Measurements from ENCODE around the gene DIP2B.

Gene DIP2B

GRCh38 chr12:50637870-50638481, 133.2 kb downstream of the DIP2B start:
- TF ChIP-seq CTCF (IDR thresholded peaks at IDR 0.05; ENCODE audit: low read depth, low read length), result peak; percentile 54
- DNase-seq (ENCODE audit: extremely low read depth, low read depth), result no peak

- no peak for TF ChIP-seq CTCF (IDR thresholded peaks at IDR 0.05; ENCODE audit: low read depth, low read length)
- DNase-seq (ENCODE audit: extremely low read depth, low read depth), result no peak
Measured at GRCh38 chr12:50638482-50638880, 133.7 kb downstream of the DIP2B start.

GRCh38 chr12:50639721-50640120, 134.9 kb downstream of the DIP2B start:
- DNase-seq (ENCODE audit: extremely low read depth, low read depth), result no peak
- no peak for TF ChIP-seq CTCF (IDR thresholded peaks at IDR 0.05; ENCODE audit: low read depth, low read length)

GRCh38 chr12:50640321-50640939, 135.6 kb downstream of the DIP2B start:
- DNase-seq (ENCODE audit: extremely low read depth, low read depth), result no peak

GRCh38 chr12:50641566-50641965, 136.8 kb downstream of the DIP2B start:
- no peak for TF ChIP-seq CTCF (IDR thresholded peaks at IDR 0.05; ENCODE audit: low read depth, low read length)
- no peak for DNase-seq (ENCODE audit: extremely low read depth, low read depth)

More at GRCh38 chr12:50640321-50640939, 135.6 kb downstream of the DIP2B start:
- TF ChIP-seq CTCF (IDR thresholded peaks at IDR 0.05; ENCODE audit: low read depth, low read length), result no peak

- no peak for TF ChIP-seq CTCF (IDR thresholded peaks at IDR 0.05; ENCODE audit: low read depth, low read length)
Measured at GRCh38 chr12:50642035-50642451, 137.3 kb downstream of the DIP2B start.

GRCh38 chr12:50642761-50643160, 138.0 kb downstream of the DIP2B start:
- no peak for TF ChIP-seq CTCF (IDR thresholded peaks at IDR 0.05; ENCODE audit: low read depth, low read length)
- DNase-seq (ENCODE audit: extremely low read depth, low read depth), result no peak

More at GRCh38 chr12:50642035-50642451, 137.3 kb downstream of the DIP2B start:
- no peak for DNase-seq (ENCODE audit: extremely low read depth, low read depth)

Measured in AG09319 (cell line).